ENCODE data around the gene SLC46A3.

SLC46A3 gene

GRCh38 chr13:28718543-28719226 is at the start of gene SLC46A3:
Gene SLC46A3, minus strand, starts transcription at chr13:28718970. Its CDS starts 972 bp downstream, at chr13:28717998.
- peak; percentile 99 for ATAC-seq
- TF ChIP-seq TCF4 (CRISPR knock-in tag; IDR thresholded peaks at IDR 0.05; ENCODE audit: borderline replicate concordance) (no peak), SNAI2 (CRISPR knock-in tag; IDR thresholded peaks at IDR 0.05) (no peak)

- TF ChIP-seq, protein P1, sequence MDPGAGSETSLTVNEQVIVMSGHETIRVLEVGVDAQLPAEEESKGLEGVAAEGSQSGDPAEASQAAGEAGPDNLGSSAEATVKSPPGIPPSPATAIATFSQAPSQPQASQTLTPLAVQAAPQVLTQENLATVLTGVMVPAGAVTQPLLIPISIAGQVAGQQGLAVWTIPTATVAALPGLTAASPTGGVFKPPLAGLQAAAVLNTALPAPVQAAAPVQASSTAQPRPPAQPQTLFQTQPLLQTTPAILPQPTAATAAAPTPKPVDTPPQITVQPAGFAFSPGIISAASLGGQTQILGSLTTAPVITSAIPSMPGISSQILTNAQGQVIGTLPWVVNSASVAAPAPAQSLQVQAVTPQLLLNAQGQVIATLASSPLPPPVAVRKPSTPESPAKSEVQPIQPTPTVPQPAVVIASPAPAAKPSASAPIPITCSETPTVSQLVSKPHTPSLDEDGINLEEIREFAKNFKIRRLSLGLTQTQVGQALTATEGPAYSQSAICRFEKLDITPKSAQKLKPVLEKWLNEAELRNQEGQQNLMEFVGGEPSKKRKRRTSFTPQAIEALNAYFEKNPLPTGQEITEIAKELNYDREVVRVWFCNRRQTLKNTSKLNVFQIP (CRISPR knock-in tag; IDR thresholded peaks at IDR 0.05; ENCODE audit: borderline replicate concordance, low read depth): no peak
- no peak for TF ChIP-seq GLIS3 (CRISPR knock-in tag; IDR thresholded peaks at IDR 0.05)
- TF ChIP-seq ZFP30 (CRISPR knock-in tag; IDR thresholded peaks at IDR 0.05): no peak
- TF ChIP-seq TSHZ2 (CRISPR knock-in tag; IDR thresholded peaks at IDR 0.05): no peak
- TF ChIP-seq, protein P2, sequence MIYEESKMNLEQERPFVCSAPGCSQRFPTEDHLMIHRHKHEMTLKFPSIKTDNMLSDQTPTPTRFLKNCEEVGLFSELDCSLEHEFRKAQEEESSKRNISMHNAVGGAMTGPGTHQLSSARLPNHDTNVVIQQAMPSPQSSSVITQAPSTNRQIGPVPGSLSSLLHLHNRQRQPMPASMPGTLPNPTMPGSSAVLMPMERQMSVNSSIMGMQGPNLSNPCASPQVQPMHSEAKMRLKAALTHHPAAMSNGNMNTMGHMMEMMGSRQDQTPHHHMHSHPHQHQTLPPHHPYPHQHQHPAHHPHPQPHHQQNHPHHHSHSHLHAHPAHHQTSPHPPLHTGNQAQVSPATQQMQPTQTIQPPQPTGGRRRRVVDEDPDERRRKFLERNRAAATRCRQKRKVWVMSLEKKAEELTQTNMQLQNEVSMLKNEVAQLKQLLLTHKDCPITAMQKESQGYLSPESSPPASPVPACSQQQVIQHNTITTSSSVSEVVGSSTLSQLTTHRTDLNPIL (CRISPR knock-in tag; IDR thresholded peaks at IDR 0.05; ENCODE audit: low read depth): no peak
- no peak for TF ChIP-seq ARNTL (CRISPR knock-in tag; IDR thresholded peaks at IDR 0.05; ENCODE audit: borderline replicate concordance, low read depth)
- no peak for TF ChIP-seq TOX (CRISPR knock-in tag; IDR thresholded peaks at IDR 0.05; ENCODE audit: borderline replicate concordance)
- TF ChIP-seq RARB (CRISPR knock-in tag; IDR thresholded peaks at IDR 0.05): no peak
- no peak for ATAC-seq
Measured at GRCh38 chr13:28763887-28764286, 45.1 kb upstream of the SLC46A3 start.

GRCh38 chr13:28761586-28761985 is 42.8 kb upstream of the SLC46A3 start:
- ATAC-seq: no peak
- no peak for TF ChIP-seq ISL1 (CRISPR knock-in tag; IDR thresholded peaks at IDR 0.05)

DNA sequence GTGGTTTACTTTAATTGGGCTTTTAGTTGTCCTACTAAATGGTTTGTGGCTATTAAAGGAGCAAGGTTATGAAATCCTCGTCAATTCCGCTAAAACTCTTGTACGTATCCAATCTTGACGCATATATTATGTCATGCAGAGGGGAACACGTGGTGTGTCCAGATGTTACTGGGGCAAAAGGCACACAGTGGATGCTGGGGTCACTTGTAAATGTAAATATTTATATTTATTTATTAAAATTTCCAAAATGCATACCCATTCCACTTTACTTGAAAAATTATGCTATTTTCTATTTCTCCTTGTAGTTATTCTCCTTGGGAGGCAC is 36.7 kb upstream of the SLC46A3 start:
- no peak for ATAC-seq
- TF ChIP-seq ARNTL (CRISPR knock-in tag; IDR thresholded peaks at IDR 0.05; ENCODE audit: borderline replicate concordance, low read depth) (no peak), ZNF70 (CRISPR knock-in tag; IDR thresholded peaks at IDR 0.05) (no peak), ZFP30 (CRISPR knock-in tag; IDR thresholded peaks at IDR 0.05) (no peak), SNAI2 (CRISPR knock-in tag; IDR thresholded peaks at IDR 0.05) (no peak), GLIS3 (CRISPR knock-in tag; IDR thresholded peaks at IDR 0.05) (no peak), BACH2 (CRISPR knock-in tag; IDR thresholded peaks at IDR 0.05; ENCODE audit: borderline replicate concordance) (no peak), PPARA (CRISPR knock-in tag; IDR thresholded peaks at IDR 0.05; ENCODE audit: borderline replicate concordance) (no peak), ZFP3 (CRISPR knock-in tag; IDR thresholded peaks at IDR 0.05) (no peak), ISL1 (CRISPR knock-in tag; IDR thresholded peaks at IDR 0.05) (no peak), OSR1 (CRISPR knock-in tag; IDR thresholded peaks at IDR 0.05) (no peak), ZNF8 (CRISPR knock-in tag; IDR thresholded peaks at IDR 0.05) (no peak), TOX (CRISPR knock-in tag; IDR thresholded peaks at IDR 0.05; ENCODE audit: borderline replicate concordance) (no peak), ESRRG (CRISPR knock-in tag; IDR thresholded peaks at IDR 0.05) (no peak), CSDC2 (CRISPR knock-in tag; IDR thresholded peaks at IDR 0.05) (no peak)
- TF ChIP-seq, protein P1 (CRISPR knock-in tag; IDR thresholded peaks at IDR 0.05; ENCODE audit: borderline replicate concordance, low read depth): no peak

All from SK-N-SH treated with all-trans-retinoic acid at 6 μM for 48 hours (cell line).